ENCODE measurements around the gene ATP6V1D. TPM values are rescaled to one million over a fixed set of nuclear protein-coding genes. Genes with fewer than 3 reads are reported as not detected.

The ATP6V1D gene
- total and polyA plus RNA-seq, 9 of the 15 experiments (the other 6 are each of a cell fraction or from before 2014, with no cell fraction given), result 35.5 to 91.0 (median 50.0) TPM

GRCh38 chr14:67405771-67406170 lies 46.2 kb upstream of the ATP6V1D start:
- CTCF ChIA-PET (ENCODE audit: low intra/inter-chr PET ratio), result no interaction called here
- TF ChIP-seq ZNF77 (CRISPR knock-in tag; IDR thresholded peaks at IDR 0.05) (no peak), ZNF184 (CRISPR knock-in tag; IDR thresholded peaks at IDR 0.05) (no peak), LCOR (CRISPR knock-in tag; IDR thresholded peaks at IDR 0.05) (no peak), CEBPG (CRISPR knock-in tag; IDR thresholded peaks at IDR 0.05) (no peak), CEBPG (tag; conservative IDR thresholded peaks at IDR 0.05 in 1 of 2, IDR thresholded peaks at IDR 0.05 in 1 of 2) (no peak), NCOA2 (IDR thresholded peaks at IDR 0.05; ENCODE audit: partially characterized antibody in 2 of 2) (no peak), SNRNP70 (optimal IDR thresholded peaks at IDR 0.05; ENCODE audit: low read depth, low read length) (no peak), JUNB (CRISPR knock-in tag; conservative IDR thresholded peaks at IDR 0.05) (no peak), GATAD2A (IDR thresholded peaks at IDR 0.05) (no peak), MCM2 (IDR thresholded peaks at IDR 0.05; ENCODE audit: low read depth) (no peak), LARP7 (IDR thresholded peaks at IDR 0.05) (no peak), HDGF (IDR thresholded peaks at IDR 0.05) (no peak), ZNF707 (CRISPR knock-in tag; conservative IDR thresholded peaks at IDR 0.05) (no peak), ZNF384 (IDR thresholded peaks at IDR 0.05; ENCODE audit: low read depth, low read length) (no peak), STAG1 (CRISPR knock-in tag; IDR thresholded peaks at IDR 0.05; ENCODE audit: borderline replicate concordance) (no peak), SUPT5H (IDR thresholded peaks at IDR 0.05) (no peak)
- TF ChIP-seq, protein P1, sequence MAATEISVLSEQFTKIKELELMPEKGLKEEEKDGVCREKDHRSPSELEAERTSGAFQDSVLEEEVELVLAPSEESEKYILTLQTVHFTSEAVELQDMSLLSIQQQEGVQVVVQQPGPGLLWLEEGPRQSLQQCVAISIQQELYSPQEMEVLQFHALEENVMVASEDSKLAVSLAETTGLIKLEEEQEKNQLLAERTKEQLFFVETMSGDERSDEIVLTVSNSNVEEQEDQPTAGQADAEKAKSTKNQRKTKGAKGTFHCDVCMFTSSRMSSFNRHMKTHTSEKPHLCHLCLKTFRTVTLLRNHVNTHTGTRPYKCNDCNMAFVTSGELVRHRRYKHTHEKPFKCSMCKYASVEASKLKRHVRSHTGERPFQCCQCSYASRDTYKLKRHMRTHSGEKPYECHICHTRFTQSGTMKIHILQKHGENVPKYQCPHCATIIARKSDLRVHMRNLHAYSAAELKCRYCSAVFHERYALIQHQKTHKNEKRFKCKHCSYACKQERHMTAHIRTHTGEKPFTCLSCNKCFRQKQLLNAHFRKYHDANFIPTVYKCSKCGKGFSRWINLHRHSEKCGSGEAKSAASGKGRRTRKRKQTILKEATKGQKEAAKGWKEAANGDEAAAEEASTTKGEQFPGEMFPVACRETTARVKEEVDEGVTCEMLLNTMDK (IDR thresholded peaks at IDR 0.05; ENCODE audit: borderline replicate concordance, insufficient read depth, low read depth, low read length, poor library complexity, severe bottlenecking), result no peak
- TF ChIP-seq, protein P2, sequence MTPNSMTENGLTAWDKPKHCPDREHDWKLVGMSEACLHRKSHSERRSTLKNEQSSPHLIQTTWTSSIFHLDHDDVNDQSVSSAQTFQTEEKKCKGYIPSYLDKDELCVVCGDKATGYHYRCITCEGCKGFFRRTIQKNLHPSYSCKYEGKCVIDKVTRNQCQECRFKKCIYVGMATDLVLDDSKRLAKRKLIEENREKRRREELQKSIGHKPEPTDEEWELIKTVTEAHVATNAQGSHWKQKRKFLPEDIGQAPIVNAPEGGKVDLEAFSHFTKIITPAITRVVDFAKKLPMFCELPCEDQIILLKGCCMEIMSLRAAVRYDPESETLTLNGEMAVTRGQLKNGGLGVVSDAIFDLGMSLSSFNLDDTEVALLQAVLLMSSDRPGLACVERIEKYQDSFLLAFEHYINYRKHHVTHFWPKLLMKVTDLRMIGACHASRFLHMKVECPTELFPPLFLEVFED (CRISPR knock-in tag; conservative IDR thresholded peaks at IDR 0.05), result no peak

More at GRCh38 chr14:67405771-67406170, 46.2 kb upstream of the ATP6V1D start:
- no TSS peak for BruUV-seq (replicated peaks)
- Histone ChIP-seq H3K79me2 (ENCODE audit: control insufficient read depth, insufficient read depth, low read length) (no peaks in the 10 kb centered on the region), H3K36me3 (ENCODE audit: control insufficient read depth, insufficient read depth, low read length) (no peaks in the 10 kb centered on the region), H3K4me3 (no peak overlapping the region), H3K27me3 (ENCODE audit: control insufficient read depth in 2 of 2, insufficient read depth in 2 of 2, low read length in 2 of 2) (no peaks in the 10 kb centered on the region), H3K27ac (ENCODE audit: extremely low read depth, low read depth, low read length) (no peak overlapping the region), H3K4me2 (ENCODE audit: insufficient read depth, low read length) (no peak overlapping the region), H2AFZ (ENCODE audit: low read depth, low read length) (no peak overlapping the region), H4K20me1 (replicated peaks; ENCODE audit: control insufficient read depth, insufficient read depth, low read length) (no peaks in the 10 kb centered on the region), H3K4me1 (replicated peaks in 1 of 2; ENCODE audit: control insufficient read depth in 2 of 2, insufficient read depth in 2 of 2, low read length in 2 of 2) (peaks cover 8 to 14% of the 10 kb centered on the region in 2 experiments; a peak in 3 of 5 replicates), H3K9me1 (ENCODE audit: control insufficient read depth, insufficient read depth, low read length) (no peaks in the 10 kb centered on the region), H3K9ac (ENCODE audit: insufficient read depth in 1 of 2, low read depth in 2 of 2, low read length in 2 of 2) (no peak overlapping the region), H3K9me3 (replicated peaks; ENCODE audit: control insufficient read depth, insufficient read depth, low read depth, low read length) (no peaks in the 10 kb centered on the region)
- in situ Hi-C loops (cut with MboI), result no loop called here
- POLR2A ChIA-PET, result interaction anchor here (0.6 to 2.6 kb wide), 2 partner anchors 10 to 45 kb away, joined by 3 to 8 read pairs; no protein-coding TSS in a partner anchor
- ATAC-seq, result no peak
- WGBS (ENCODE audit: insufficient coverage, low coverage, missing lambda C conversion rate), result 51% methylated on average over 5 of the region's 5 CpGs
- intact Hi-C loops (cut with micrococcal nuclease), result no loop called here
- DNase-seq (ENCODE audit: extremely low read depth in 1 of 4, low spot score in 3 of 4), result no peak
- FAIRE-seq, result no peak

Measured in K562 (cell line).